D341Med (cell line): ENCODE results near the gene IGFALS.

ENCODE experiments used
- DNase-seq: peaks from one replicate; pipeline ENCODE4 v3.0.0; 2012; ENCODE audit warnings: low spot score

IGFALS gene

GRCh38 chr16:1744338-1744840 is 49.1 kb downstream of the IGFALS start:
- DNase-seq: no peak

GRCh38 chr16:1743376-1744337 is 49.8 kb downstream of the IGFALS start:
- DNase-seq: no peak

- DNase-seq: no peak
These were observed 51.8 kb downstream of the IGFALS start for GRCh38 chr16:1741553-1742165.

GRCh38 chr16:1740781-1741490 is 52.6 kb downstream of the IGFALS start:
- DNase-seq: no peak
